Measurements from ENCODE around the gene NT5C1B.

DNA sequence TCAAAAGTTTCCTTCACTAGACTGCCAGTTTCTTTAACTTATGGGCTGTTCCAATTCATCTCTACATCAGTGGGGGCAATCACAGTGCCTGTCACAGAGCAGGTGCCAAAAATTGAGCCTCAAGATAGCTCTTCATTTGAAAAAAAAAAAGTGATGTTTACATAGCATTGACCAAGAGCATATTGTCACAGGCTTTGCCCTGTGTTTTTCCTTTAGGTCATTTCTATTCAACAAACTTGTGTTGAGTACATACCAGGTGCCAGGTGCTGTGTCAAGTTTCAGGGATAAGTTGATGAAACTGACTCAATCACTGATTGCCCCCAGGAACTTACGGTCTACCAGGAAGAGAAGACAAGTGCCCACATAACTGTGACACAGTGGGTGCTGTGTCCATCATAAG lies 22.2 kb upstream of the NT5C1B start:
- TF ChIP-seq CTCF (IDR thresholded peaks at IDR 0.05; ENCODE audit: low read length): no peak
- no peak for TF ChIP-seq EZH2 (optimal IDR thresholded peaks at IDR 0.05; ENCODE audit: low read depth, low read length)
- TF ChIP-seq EZH2phosphoT487 (IDR thresholded peaks at IDR 0.05; ENCODE audit: low read length): no peak
